Endodermal cell (in vitro differentiated cells): ENCODE measurements around the gene SGPP2. TPM values are rescaled to one million over a fixed set of nuclear protein-coding genes. Genes with fewer than 3 reads are reported as not detected.

Source experiments
- DNase-seq: peaks from one replicate; pipeline ENCODE4 v3.0.0-alpha.2; 2017
- H3K27ac ChIP-seq: 2 replicates; pipeline ENCODE4 v1.5.1; 2013; ENCODE audit warnings: mild to moderate bottlenecking, low read depth, low read length, moderate library complexity
- H3K27me3 ChIP-seq: 2 replicates; pipeline ENCODE4 v1.6.1; 2013; ENCODE audit warnings: mild to moderate bottlenecking, low read length, moderate library complexity; ENCODE audit not compliant: insufficient read depth, control insufficient read depth, poor library complexity, severe bottlenecking
- H3K36me3 ChIP-seq: 2 replicates; pipeline ENCODE4 v1.7.0; 2013; ENCODE audit warnings: mild to moderate bottlenecking, low read length, moderate library complexity; ENCODE audit not compliant: control insufficient read depth, insufficient read depth
- H3K4me1 ChIP-seq: one replicate; pipeline ENCODE4 v1.7.0; 2013; ENCODE audit warnings: low read length; ENCODE audit not compliant: control insufficient read depth, insufficient read depth
- H3K4me3 ChIP-seq: 2 replicates; pipeline ENCODE4 v1.5.1; 2013; ENCODE audit warnings: mild to moderate bottlenecking, low read length, moderate library complexity
- H3K9ac ChIP-seq: 2 replicates; pipeline ENCODE4 v1.6.1; 2013; ENCODE audit warnings: mild to moderate bottlenecking, low read length, moderate library complexity; ENCODE audit not compliant: poor library complexity, severe bottlenecking; ENCODE audit errors: extremely low read depth
- H3K9me3 ChIP-seq: 2 replicates; pipeline ENCODE4 v1.6.1; 2013; ENCODE audit warnings: mild to moderate bottlenecking, low read length, moderate library complexity; ENCODE audit not compliant: control insufficient read depth
- H3K27ac Mint-ChIP-seq: 2 replicates; pipeline ENCODE4 v1.8.0; 2020; ENCODE audit warnings: mixed read lengths
- H3K27me3 Mint-ChIP-seq: 2 replicates; pipeline ENCODE4 v1.8.0; 2021; ENCODE audit warnings: mild to moderate bottlenecking, mixed read lengths; ENCODE audit not compliant: insufficient read depth
- H3K36me3 Mint-ChIP-seq: 2 replicates; pipeline ENCODE4 v1.8.0; 2020; ENCODE audit warnings: low read depth, mixed read lengths
- H3K4me1 Mint-ChIP-seq: 2 replicates; pipeline ENCODE4 v1.8.0; 2020; ENCODE audit warnings: mixed read lengths
- H3K4me3 Mint-ChIP-seq: 2 replicates; pipeline ENCODE4 v1.8.0; 2020; ENCODE audit warnings: mild to moderate bottlenecking, moderate library complexity, mixed read lengths
- H3K9me3 Mint-ChIP-seq: 2 replicates; pipeline ENCODE4 v1.8.0; 2020; ENCODE audit warnings: mild to moderate bottlenecking, mixed read lengths
- CTCF ChIP-seq: fragments of 200-600 bp; sonication (generic); conservative IDR thresholded peaks from 2 replicates; pipeline ENCODE4 v1.5.0; 2021; ENCODE audit warnings: antibody characterized with exemption, mild to moderate bottlenecking
- WGBS, 2 experiments: methylation state at CpG; one replicate each; pipeline versions ENCODE4 v1.1.5 to v1.1.7; 2013; ENCODE audit warnings: missing lambda C conversion rate in 2 of 2, mixed read lengths in 1 of 2; ENCODE audit not compliant: insufficient coverage in 1 of 2, insufficient read length in 1 of 2; 5-methylcytosine and 5-hydroxymethylcytosine counted together
- total RNA-seq, 2 donors: library from RNA; stranded (reverse); fragmentation: NEBNext Ultra II Directional in 1 of 2; extraction: Animal tissue kit (Norgen Biotek cat#: 25700) in 1 of 2; gene quantifications; 2 replicates in 1 of 2; 3 replicates in 1 of 2; pipeline ENCODE4 v1.2.1, GENCODE V29; 2021

Gene SGPP2
- total RNA-seq, 2 donors from 2014 or later: not detected

- DNase-seq: no peak
- H3K27ac Mint-ChIP-seq: no peak overlapping the region
- H3K27me3 ChIP-seq: no peaks in the 10 kb centered on the region
- 52 to 62% methylated on average over 3 to 5 of the region's 5 CpGs for WGBS, 2 experiments
- H3K27ac ChIP-seq: no peak overlapping the region
- no peaks in the 10 kb centered on the region for H3K36me3 Mint-ChIP-seq
- TF ChIP-seq CTCF: no peak
- peaks cover 36% of the 10 kb centered on the region for H3K27me3 Mint-ChIP-seq
- H3K4me3 ChIP-seq: no peak overlapping the region
- H3K36me3 ChIP-seq: no peaks in the 10 kb centered on the region
- H3K4me1 ChIP-seq: no peaks in the 10 kb centered on the region
- no peak overlapping the region for H3K4me3 Mint-ChIP-seq
- H3K4me1 Mint-ChIP-seq: peaks cover 11% of the 10 kb centered on the region
- H3K9ac ChIP-seq: no peak overlapping the region
- H3K9me3 ChIP-seq: peaks cover 4% of the 10 kb centered on the region
- H3K9me3 Mint-ChIP-seq: peaks cover 4% of the 10 kb centered on the region
These were observed 46.6 kb downstream of the SGPP2 start for GRCh38 chr2:222470802-222471468.

GRCh38 chr2:222477962-222478608, 53.7 kb downstream of the SGPP2 start:
- Mint-ChIP-seq H3K4me3 (peak overlapping the region; percentile 29), H3K27me3 (peaks cover 67% of the 10 kb centered on the region)

GRCh38 chr2:222479859-222480258, 55.5 kb downstream of the SGPP2 start:
- peaks cover 53% of the 10 kb centered on the region for H3K27me3 ChIP-seq
- Mint-ChIP-seq H3K4me1 (peaks cover 29% of the 10 kb centered on the region), H3K27ac (no peak overlapping the region), H3K4me3 (no peak overlapping the region), H3K36me3 (no peaks in the 10 kb centered on the region), H3K27me3 (peaks cover 69% of the 10 kb centered on the region), H3K9me3 (no peaks in the 10 kb centered on the region)
- H3K36me3 ChIP-seq: no peaks in the 10 kb centered on the region
- no peak overlapping the region for H3K9ac ChIP-seq
- no peak for TF ChIP-seq CTCF
- H3K4me3 ChIP-seq: no peak overlapping the region
- H3K9me3 ChIP-seq: no peaks in the 10 kb centered on the region
- H3K27ac ChIP-seq: no peak overlapping the region
- DNase-seq: no peak
- peaks cover 5% of the 10 kb centered on the region for H3K4me1 ChIP-seq

More at GRCh38 chr2:222477962-222478608, 53.7 kb downstream of the SGPP2 start:
- H3K4me1 Mint-ChIP-seq: peaks cover 17% of the 10 kb centered on the region
- WGBS, 2 experiments: 23 to 24% methylated on average over 5 to 14 of the region's 14 CpGs
- Histone ChIP-seq H3K27me3 (peaks cover 41% of the 10 kb centered on the region), H3K4me3 (peak overlapping the region; percentile 44), H3K4me1 (peaks cover 2% of the 10 kb centered on the region), H3K9me3 (no peaks in the 10 kb centered on the region), H3K27ac (no peak overlapping the region), H3K36me3 (no peaks in the 10 kb centered on the region), H3K9ac (no peak overlapping the region)
- TF ChIP-seq CTCF: no peak
- peak; percentile 77 for DNase-seq
- no peaks in the 10 kb centered on the region for H3K9me3 Mint-ChIP-seq
- no peak overlapping the region for H3K27ac Mint-ChIP-seq
- H3K36me3 Mint-ChIP-seq: no peaks in the 10 kb centered on the region
